Gastroesophageal sphincter (tissue), 3 donors: ENCODE data around the gene N4BP2.

Experiments
- CTCF ChIP-seq, 4 experiments: fragments of 200-600 bp in 2 of 4; fragments of 450-650 bp in 2 of 4; sonication (generic) in 1 of 4; IDR thresholded peaks; one replicate each; pipeline ENCODE4 v1.5.1; 2017 to 2019; ENCODE audit warnings: antibody characterized with exemption in 4 of 4, mild to moderate bottlenecking in 2 of 4, moderate library complexity in 2 of 4
- EP300 ChIP-seq: sonication (generic); formaldehyde crosslinking; IDR thresholded peaks from one replicate; pipeline ENCODE4 v1.6.1; 2017; ENCODE audit warnings: antibody characterized with exemption, mild to moderate bottlenecking
- POLR2A ChIP-seq, 2 donors: fragments of 450-650 bp; IDR thresholded peaks; one replicate each; pipeline ENCODE4 v1.6.1; 2017; ENCODE audit warnings: antibody characterized with exemption in 2 of 2, mild to moderate bottlenecking in 2 of 2, moderate library complexity in 1 of 2
- POLR2AphosphoS5 ChIP-seq: sonication (generic); formaldehyde crosslinking; IDR thresholded peaks from one replicate; pipeline ENCODE4 v1.6.1; 2017; ENCODE audit warnings: antibody characterized with exemption

DNA sequence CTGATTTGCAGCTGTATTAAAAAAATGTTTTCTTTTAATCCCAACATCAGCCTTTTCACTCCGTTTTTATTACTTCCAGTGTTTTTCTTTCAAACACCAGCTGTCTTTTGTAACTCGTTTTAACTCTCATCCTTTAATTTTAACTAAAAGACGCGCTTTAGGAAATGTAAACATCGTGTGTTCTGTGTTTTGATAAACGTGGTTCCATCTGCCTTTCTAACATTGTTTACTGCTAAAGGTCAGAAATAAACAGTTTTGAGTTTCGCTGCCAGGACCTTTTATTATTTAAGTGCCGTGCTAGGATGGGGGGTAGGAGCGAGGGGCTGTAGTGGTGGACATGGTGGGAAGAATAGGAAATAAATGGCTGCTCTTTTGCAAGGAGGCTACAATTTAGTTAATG is 1.5 kb downstream of the N4BP2 start:
- no peak for TF ChIP-seq CTCF (IDR thresholded peaks at IDR 0.05)
- TF ChIP-seq POLR2A (IDR thresholded peaks at IDR 0.05) = no peak
- TF ChIP-seq EP300 = no peak
- TF ChIP-seq POLR2AphosphoS5 = no peak
